ENCODE measurements around the gene MGME1. TPM values are rescaled to one million over a fixed set of nuclear protein-coding genes. Genes with fewer than 3 reads are reported as not detected.

MGME1 gene
- total RNA-seq, 4 donors from 2014 or later = 4.6 to 14.7 (median 8.7) TPM

- peaks cover 9 to 100% (median 38%) of the 10 kb centered on the region in 3 donors for H3K36me3 ChIP-seq
- no peak for TF ChIP-seq EP300 (IDR thresholded peaks at IDR 0.05)
- TF ChIP-seq POLR2A (IDR thresholded peaks at IDR 0.05) = no peak
- no peak for TF ChIP-seq CTCF (IDR thresholded peaks at IDR 0.05)
Observed at GRCh38 chr20:17949899-17950298, 18.9 kb upstream of the MGME1 start.

GRCh38 chr20:17950670-17951069 is 18.1 kb upstream of the MGME1 start:
- no peaks in the 10 kb centered on the region for H3K9me3 ChIP-seq
- 78 to 83% methylated on average over 6 of the region's 6 CpGs for WGBS, 2 donors
- H3K27me3 ChIP-seq = no peaks in the 10 kb centered on the region
- H3K4me1 ChIP-seq = no peaks in the 10 kb centered on the region
- H3K27ac ChIP-seq = no peak overlapping the region
- DNase-seq (ENCODE audit: low spot score in 2 of 2) = no peak
- no peak for TF ChIP-seq CTCF (IDR thresholded peaks at IDR 0.05)
- TF ChIP-seq POLR2A (IDR thresholded peaks at IDR 0.05) = no peak
- no peak for TF ChIP-seq EP300 (IDR thresholded peaks at IDR 0.05)
- peaks cover 9 to 99% (median 34%) of the 10 kb centered on the region in 3 donors for H3K36me3 ChIP-seq
- no peak overlapping the region for H3K4me3 ChIP-seq

More at GRCh38 chr20:17949899-17950298, 18.9 kb upstream of the MGME1 start:
- DNase-seq (ENCODE audit: low spot score in 2 of 2) = no peak
- Histone ChIP-seq H3K27me3 (no peaks in the 10 kb centered on the region), H3K4me3 (no peak overlapping the region), H3K27ac (no peak overlapping the region), H3K4me1 (no peaks in the 10 kb centered on the region), H3K9me3 (no peaks in the 10 kb centered on the region)
- 93 to 95% methylated on average over 4 of the region's 4 CpGs for WGBS, 2 donors

DNA sequence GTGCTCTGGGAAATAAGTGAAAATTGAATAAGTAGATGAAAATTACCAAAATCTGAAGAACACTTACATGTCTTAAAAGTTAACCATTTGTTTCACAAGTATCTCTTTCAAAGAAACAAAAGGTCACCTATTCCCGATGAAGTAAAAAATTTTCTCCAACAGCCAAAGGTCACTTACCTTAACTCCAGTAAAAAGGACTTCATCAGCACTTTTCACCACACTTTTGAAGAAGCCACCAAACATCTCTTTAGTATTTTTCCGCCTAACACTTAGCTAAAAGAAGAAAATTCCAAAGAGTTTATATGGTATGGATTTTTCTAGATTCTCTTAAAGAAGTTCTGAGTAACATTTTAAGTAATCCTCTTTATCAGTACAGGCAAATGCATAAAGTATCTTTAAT is 17.5 kb upstream of the MGME1 start:
- TF ChIP-seq CTCF (IDR thresholded peaks at IDR 0.05) (no peak), EP300 (IDR thresholded peaks at IDR 0.05) (no peak), POLR2A (IDR thresholded peaks at IDR 0.05) (no peak)
- WGBS, 2 donors = 85 to 88% methylated on average over 2 of the region's 2 CpGs
- H3K36me3 ChIP-seq = peaks cover 9 to 99% (median 34%) of the 10 kb centered on the region in 3 donors
- no peaks in the 10 kb centered on the region for H3K9me3 ChIP-seq
- peaks cover 0 to 6% (median 2%) of the 10 kb centered on the region in 4 donors for H3K4me1 ChIP-seq
- no peak overlapping the region for H3K27ac ChIP-seq
- no peaks in the 10 kb centered on the region for H3K27me3 ChIP-seq
- DNase-seq (ENCODE audit: low spot score in 2 of 2) = no peak
- no peak overlapping the region for H3K4me3 ChIP-seq

DNA sequence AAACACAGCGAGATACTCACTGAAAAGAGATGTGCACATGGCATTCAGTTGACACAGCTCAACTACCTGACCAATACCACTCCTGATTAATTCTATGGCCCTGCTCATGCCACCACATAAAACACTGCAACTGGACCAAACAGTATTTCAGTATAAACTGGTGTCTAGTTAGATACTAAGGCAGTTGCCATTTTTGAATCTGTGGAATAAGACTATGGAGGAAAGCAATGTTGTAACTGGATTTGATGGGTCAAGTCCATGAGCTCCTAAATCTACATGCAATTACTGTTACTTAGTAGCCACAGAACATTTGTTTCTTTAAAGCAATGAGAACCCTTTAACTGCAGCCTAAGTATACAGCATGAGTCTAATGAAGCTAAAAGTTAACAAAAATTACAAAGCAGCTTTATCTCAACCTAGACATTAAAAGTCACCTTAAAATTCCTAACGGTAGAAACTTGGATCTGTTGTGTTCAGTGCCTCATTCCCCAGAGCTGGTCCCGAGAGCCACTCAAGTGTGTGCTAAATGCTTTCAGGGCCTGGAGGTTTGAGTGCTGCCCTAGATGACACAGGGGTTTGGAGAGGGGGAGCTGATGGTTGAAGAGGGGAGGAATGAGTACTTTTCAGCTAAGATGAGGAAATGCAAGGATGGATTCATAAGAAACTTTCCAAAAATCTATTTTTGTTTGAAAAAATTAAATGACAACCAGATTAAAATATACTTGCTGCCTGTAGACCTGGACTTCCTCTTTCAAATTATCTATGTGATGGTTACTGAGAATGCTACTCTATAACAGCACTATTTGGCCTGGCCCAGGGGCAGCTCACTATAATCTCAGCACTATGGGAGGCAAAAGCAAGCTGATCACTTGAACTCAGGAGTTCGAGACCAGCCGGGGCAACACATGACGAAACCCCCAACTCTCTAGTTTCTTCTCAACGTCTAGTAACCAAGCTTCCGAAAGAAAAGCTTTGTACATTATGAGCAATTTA is 15.8 kb upstream of the MGME1 start:
- peaks cover 9 to 82% (median 26%) of the 10 kb centered on the region in 3 donors for H3K36me3 ChIP-seq
- H3K4me1 ChIP-seq = peaks cover 0 to 12% (median 6%) of the 10 kb centered on the region in 4 donors
- TF ChIP-seq EP300 (IDR thresholded peaks at IDR 0.05) = no peak
- TF ChIP-seq CTCF (IDR thresholded peaks at IDR 0.05) = no peak
- no peak for TF ChIP-seq POLR2A (IDR thresholded peaks at IDR 0.05)
- no peak for DNase-seq (ENCODE audit: low spot score in 2 of 2)
- H3K4me3 ChIP-seq = no peak overlapping the region
- WGBS, 2 donors = 88 to 90% methylated on average over 8 of the region's 8 CpGs
- H3K9me3 ChIP-seq = no peaks in the 10 kb centered on the region
- H3K27me3 ChIP-seq = no peaks in the 10 kb centered on the region
- H3K27ac ChIP-seq = no peak overlapping the region

GRCh38 chr20:17953935-17954334 is 14.9 kb upstream of the MGME1 start:
- Histone ChIP-seq H3K27ac (no peak overlapping the region), H3K4me1 (peaks cover 0 to 21% (median 15%) of the 10 kb centered on the region in 4 donors), H3K9me3 (no peaks in the 10 kb centered on the region), H3K27me3 (no peaks in the 10 kb centered on the region), H3K36me3 (peaks cover 9 to 73% (median 25%) of the 10 kb centered on the region in 3 donors), H3K4me3 (no peak overlapping the region)
- no peak for TF ChIP-seq POLR2A (IDR thresholded peaks at IDR 0.05)
- TF ChIP-seq EP300 (IDR thresholded peaks at IDR 0.05) = no peak
- TF ChIP-seq CTCF (IDR thresholded peaks at IDR 0.05) = no peak
- 96 to 97% methylated on average over 5 of the region's 5 CpGs for WGBS, 2 donors
- no peak for DNase-seq (ENCODE audit: low spot score in 2 of 2)
